GM23338 (cell line): ENCODE data around the gene RIT2. TPM values are rescaled to one million over a fixed set of nuclear protein-coding genes. Genes with fewer than 3 reads are reported as not detected.

Experiments used
- ATAC-seq: fragments of 200-7000 bp; cut with Tn5 transposase; 3 replicates; pipeline ENCODE4 v1.9.1; 2020
- DNase-seq: peaks from one replicate; pipeline ENCODE4 v3.0.0-alpha.2; 2015; ENCODE audit warnings: low spot score
- H2AFZ ChIP-seq: fragments of 200-600 bp; sonication (generic); 2 replicates; pipeline ENCODE4 v1.8.0; 2016; ENCODE audit warnings: antibody characterized with exemption, mild to moderate bottlenecking, moderate library complexity
- H3F3A ChIP-seq: fragments of 200-600 bp; sonication (generic); replicated peaks from 2 replicates; pipeline ENCODE4 v1.8.0; 2017; ENCODE audit warnings: antibody characterized with exemption, mixed run types, low read depth
- H3K27ac ChIP-seq: fragments of 200-600 bp; sonication (generic); 2 replicates; pipeline ENCODE4 v1.6.1; 2016; ENCODE audit warnings: low read depth
- H3K27me3 ChIP-seq: fragments of 200-600 bp; sonication (generic); 2 replicates; pipeline ENCODE4 v1.8.0; 2016; ENCODE audit warnings: mild to moderate bottlenecking, mixed run types, moderate library complexity; ENCODE audit not compliant: insufficient read depth
- H3K36me3 ChIP-seq: fragments of 200-600 bp; sonication (generic); 2 replicates; pipeline ENCODE4 v1.8.0; 2016; ENCODE audit warnings: mild to moderate bottlenecking; ENCODE audit not compliant: insufficient read depth
- H3K4me1 ChIP-seq: fragments of 200-600 bp; sonication (generic); 2 replicates; pipeline ENCODE4 v1.8.0; 2016; ENCODE audit warnings: mild to moderate bottlenecking, moderate library complexity; ENCODE audit not compliant: insufficient read depth
- H3K4me2 ChIP-seq: fragments of 200-600 bp; sonication (generic); 2 replicates; pipeline ENCODE4 v1.7.1; 2017; ENCODE audit warnings: mixed run types
- H3K4me3 ChIP-seq: fragments of 200-600 bp; sonication (generic); 2 replicates; pipeline ENCODE4 v1.6.1; 2016; ENCODE audit warnings: mixed run types
- H3K79me2 ChIP-seq: fragments of 200-600 bp; sonication (generic); replicated peaks from 2 replicates; pipeline ENCODE4 v1.8.0; 2017; ENCODE audit warnings: mild to moderate bottlenecking; ENCODE audit not compliant: insufficient read depth
- H3K9me2 ChIP-seq: fragments of 200-600 bp; sonication (generic); 2 replicates; pipeline ENCODE4 v1.8.0; 2017; ENCODE audit not compliant: insufficient read depth
- H4K20me1 ChIP-seq: fragments of 200-600 bp; sonication (generic); replicated peaks from 2 replicates; pipeline ENCODE4 v1.8.0; 2017; ENCODE audit warnings: mild to moderate bottlenecking; ENCODE audit not compliant: insufficient read depth
- H3K27ac Mint-ChIP-seq: 2 replicates; pipeline ENCODE4 v1.8.0; 2020; ENCODE audit warnings: inconsistent platforms, mild to moderate bottlenecking, moderate library complexity, mixed read lengths
- H3K27me3 Mint-ChIP-seq: 3 replicates; pipeline ENCODE4 v1.8.0; 2022; ENCODE audit warnings: low read depth, mild to moderate bottlenecking, moderate library complexity, mixed read lengths, inconsistent platforms; ENCODE audit not compliant: insufficient read depth, poor library complexity
- H3K36me3 Mint-ChIP-seq: 3 replicates; pipeline ENCODE4 v1.8.0; 2021; ENCODE audit warnings: low read depth, mild to moderate bottlenecking, inconsistent platforms, moderate library complexity, mixed read lengths
- H3K4me1 Mint-ChIP-seq: 3 replicates; pipeline ENCODE4 v1.8.0; 2020; ENCODE audit warnings: mild to moderate bottlenecking, inconsistent platforms, mixed read lengths
- H3K4me3 Mint-ChIP-seq: 3 replicates; pipeline ENCODE4 v1.8.0; 2021; ENCODE audit warnings: moderate library complexity, mild to moderate bottlenecking, inconsistent platforms, mixed read lengths
- H3K9me3 Mint-ChIP-seq: 3 replicates; pipeline ENCODE4 v1.8.0; 2020; ENCODE audit warnings: moderate library complexity, mild to moderate bottlenecking, inconsistent platforms, mixed read lengths
- CREB1 ChIP-seq: fragments of 250-450 bp; sonication (Bioruptor Pico); IDR thresholded peaks from 2 replicates; pipeline ENCODE4 v1.5.0; 2020; ENCODE audit warnings: low read depth, mild to moderate bottlenecking, moderate library complexity
- EZH2phosphoT487 ChIP-seq: fragments of 200-600 bp; sonication (generic); IDR thresholded peaks from one replicate; pipeline ENCODE4 v1.8.1; 2018; ENCODE audit warnings: antibody characterized with exemption; ENCODE audit not compliant: unreplicated experiment
- JUNB ChIP-seq: IDR thresholded peaks from one replicate; pipeline ENCODE4 v1.6.1; 2016; ENCODE audit warnings: antibody characterized with exemption; ENCODE audit not compliant: unreplicated experiment
- NANOG ChIP-seq: IDR thresholded peaks from 2 replicates; pipeline ENCODE4 v1.6.1; 2016; ENCODE audit warnings: antibody characterized with exemption, borderline replicate concordance
- POLR2AphosphoS5 ChIP-seq: IDR thresholded peaks from 2 replicates; pipeline ENCODE4 v1.6.1; 2016; ENCODE audit warnings: antibody characterized with exemption, low read depth
- STAT1 ChIP-seq: IDR thresholded peaks from one replicate; pipeline ENCODE4 v1.6.1; 2016; ENCODE audit warnings: antibody characterized with exemption; ENCODE audit not compliant: unreplicated experiment
- ZNF331 ChIP-seq: fragments of 250-450 bp; sonication (Bioruptor Pico); IDR thresholded peaks from 2 replicates; pipeline ENCODE4 v1.5.0; 2020; ENCODE audit warnings: low read depth, mild to moderate bottlenecking, moderate library complexity
- polyA plus RNA-seq: library from polyadenylated mRNA; unstranded; fragments of >200 nt; fragmentation: Nextera tagmentation; extraction: Ambion mirVana; gene quantifications from 2 replicates; pipeline ENCODE4 v1.2.1, GENCODE V29; 2016
- total RNA-seq: library from RNA; depleted of rRNA; stranded (reverse); fragments of >200 nt; shearing (Covaris generic); gene quantifications from 2 replicates; pipeline ENCODE4 v1.2.3, GENCODE V29; 2014
- TF ChIP-seq, protein P1 (sequence below): fragments of 250-450 bp; sonication (Bioruptor Pico); IDR thresholded peaks from 2 replicates; pipeline ENCODE4 v1.5.0; 2020; ENCODE audit warnings: mild to moderate bottlenecking, moderate library complexity
- TF ChIP-seq, protein P2 (sequence below): IDR thresholded peaks from one replicate; pipeline ENCODE4 v1.6.1; 2018; ENCODE audit warnings: antibody characterized with exemption; ENCODE audit not compliant: unreplicated experiment

The RIT2 gene
- total and polyA plus RNA-seq, 2 experiments from 2014 or later: 1.9 to 8.8 TPM

GRCh38 chr18:42706618-42707017, 408.9 kb downstream of the RIT2 start:
- Histone ChIP-seq H3K9me2 (no peaks in the 10 kb centered on the region), H3K4me3 (no peak overlapping the region), H3K27me3 (no peaks in the 10 kb centered on the region), H3K4me2 (no peak overlapping the region), H3K27ac (no peak overlapping the region), H3K36me3 (no peaks in the 10 kb centered on the region), H3F3A (no peaks in the 10 kb centered on the region), H3K79me2 (no peaks in the 10 kb centered on the region), H4K20me1 (no peaks in the 10 kb centered on the region), H2AFZ (peak overlapping the region; percentile 97), H3K4me1 (peaks cover 9% of the 10 kb centered on the region; the same call in 1 of the 2 replicates)
- ATAC-seq (peak; percentile 52), DNase-seq (peak; percentile 39)
- Mint-ChIP-seq H3K27me3 (no peaks in the 10 kb centered on the region), H3K36me3 (no peaks in the 10 kb centered on the region), H3K4me3 (no peak overlapping the region), H3K27ac (peak overlapping the region; percentile 56; the same call in 1 of the 2 replicates), H3K4me1 (peaks cover 5% of the 10 kb centered on the region; the same call in 2 of the 3 replicates), H3K9me3 (no peaks in the 10 kb centered on the region)
- TF ChIP-seq NANOG (no peak), ZNF331 (no peak), EZH2phosphoT487 (no peak), CREB1 (CRISPR knock-in tag) (no peak), JUNB (no peak), POLR2AphosphoS5 (no peak), STAT1 (no peak)
- TF ChIP-seq, protein P1, sequence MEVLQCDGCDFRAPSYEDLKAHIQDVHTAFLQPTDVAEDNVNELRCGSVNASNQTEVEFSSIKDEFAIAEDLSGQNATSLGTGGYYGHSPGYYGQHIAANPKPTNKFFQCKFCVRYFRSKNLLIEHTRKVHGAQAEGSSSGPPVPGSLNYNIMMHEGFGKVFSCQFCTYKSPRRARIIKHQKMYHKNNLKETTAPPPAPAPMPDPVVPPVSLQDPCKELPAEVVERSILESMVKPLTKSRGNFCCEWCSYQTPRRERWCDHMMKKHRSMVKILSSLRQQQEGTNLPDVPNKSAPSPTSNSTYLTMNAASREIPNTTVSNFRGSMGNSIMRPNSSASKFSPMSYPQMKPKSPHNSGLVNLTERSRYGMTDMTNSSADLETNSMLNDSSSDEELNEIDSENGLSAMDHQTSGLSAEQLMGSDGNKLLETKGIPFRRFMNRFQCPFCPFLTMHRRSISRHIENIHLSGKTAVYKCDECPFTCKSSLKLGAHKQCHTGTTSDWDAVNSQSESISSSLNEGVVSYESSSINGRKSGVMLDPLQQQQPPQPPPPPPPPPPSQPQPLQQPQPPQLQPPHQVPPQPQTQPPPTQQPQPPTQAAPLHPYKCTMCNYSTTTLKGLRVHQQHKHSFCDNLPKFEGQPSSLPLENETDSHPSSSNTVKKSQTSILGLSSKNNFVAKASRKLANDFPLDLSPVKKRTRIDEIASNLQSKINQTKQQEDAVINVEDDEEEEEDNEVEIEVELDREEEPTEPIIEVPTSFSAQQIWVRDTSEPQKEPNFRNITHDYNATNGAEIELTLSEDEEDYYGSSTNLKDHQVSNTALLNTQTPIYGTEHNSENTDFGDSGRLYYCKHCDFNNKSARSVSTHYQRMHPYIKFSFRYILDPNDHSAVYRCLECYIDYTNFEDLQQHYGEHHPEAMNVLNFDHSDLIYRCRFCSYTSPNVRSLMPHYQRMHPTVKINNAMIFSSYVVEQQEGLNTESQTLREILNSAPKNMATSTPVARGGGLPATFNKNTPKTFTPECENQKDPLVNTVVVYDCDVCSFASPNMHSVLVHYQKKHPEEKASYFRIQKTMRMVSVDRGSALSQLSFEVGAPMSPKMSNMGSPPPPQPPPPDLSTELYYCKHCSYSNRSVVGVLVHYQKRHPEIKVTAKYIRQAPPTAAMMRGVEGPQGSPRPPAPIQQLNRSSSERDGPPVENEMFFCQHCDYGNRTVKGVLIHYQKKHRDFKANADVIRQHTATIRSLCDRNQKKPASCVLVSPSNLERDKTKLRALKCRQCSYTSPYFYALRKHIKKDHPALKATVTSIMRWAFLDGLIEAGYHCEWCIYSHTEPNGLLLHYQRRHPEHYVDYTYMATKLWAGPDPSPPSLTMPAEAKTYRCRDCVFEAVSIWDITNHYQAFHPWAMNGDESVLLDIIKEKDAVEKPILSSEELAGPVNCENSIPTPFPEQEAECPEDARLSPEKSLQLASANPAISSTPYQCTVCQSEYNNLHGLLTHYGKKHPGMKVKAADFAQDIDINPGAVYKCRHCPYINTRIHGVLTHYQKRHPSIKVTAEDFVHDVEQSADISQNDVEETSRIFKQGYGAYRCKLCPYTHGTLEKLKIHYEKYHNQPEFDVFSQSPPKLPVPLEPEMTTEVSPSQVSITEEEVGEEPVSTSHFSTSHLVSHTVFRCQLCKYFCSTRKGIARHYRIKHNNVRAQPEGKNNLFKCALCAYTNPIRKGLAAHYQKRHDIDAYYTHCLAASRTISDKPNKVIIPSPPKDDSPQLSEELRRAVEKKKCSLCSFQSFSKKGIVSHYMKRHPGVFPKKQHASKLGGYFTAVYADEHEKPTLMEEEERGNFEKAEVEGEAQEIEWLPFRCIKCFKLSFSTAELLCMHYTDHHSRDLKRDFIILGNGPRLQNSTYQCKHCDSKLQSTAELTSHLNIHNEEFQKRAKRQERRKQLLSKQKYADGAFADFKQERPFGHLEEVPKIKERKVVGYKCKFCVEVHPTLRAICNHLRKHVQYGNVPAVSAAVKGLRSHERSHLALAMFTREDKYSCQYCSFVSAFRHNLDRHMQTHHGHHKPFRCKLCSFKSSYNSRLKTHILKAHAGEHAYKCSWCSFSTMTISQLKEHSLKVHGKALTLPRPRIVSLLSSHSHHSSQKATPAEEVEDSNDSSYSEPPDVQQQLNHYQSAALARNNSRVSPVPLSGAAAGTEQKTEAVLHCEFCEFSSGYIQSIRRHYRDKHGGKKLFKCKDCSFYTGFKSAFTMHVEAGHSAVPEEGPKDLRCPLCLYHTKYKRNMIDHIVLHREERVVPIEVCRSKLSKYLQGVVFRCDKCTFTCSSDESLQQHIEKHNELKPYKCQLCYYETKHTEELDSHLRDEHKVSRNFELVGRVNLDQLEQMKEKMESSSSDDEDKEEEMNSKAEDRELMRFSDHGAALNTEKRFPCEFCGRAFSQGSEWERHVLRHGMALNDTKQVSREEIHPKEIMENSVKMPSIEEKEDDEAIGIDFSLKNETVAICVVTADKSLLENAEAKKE (CRISPR knock-in tag): no peak
- TF ChIP-seq, protein P2, sequence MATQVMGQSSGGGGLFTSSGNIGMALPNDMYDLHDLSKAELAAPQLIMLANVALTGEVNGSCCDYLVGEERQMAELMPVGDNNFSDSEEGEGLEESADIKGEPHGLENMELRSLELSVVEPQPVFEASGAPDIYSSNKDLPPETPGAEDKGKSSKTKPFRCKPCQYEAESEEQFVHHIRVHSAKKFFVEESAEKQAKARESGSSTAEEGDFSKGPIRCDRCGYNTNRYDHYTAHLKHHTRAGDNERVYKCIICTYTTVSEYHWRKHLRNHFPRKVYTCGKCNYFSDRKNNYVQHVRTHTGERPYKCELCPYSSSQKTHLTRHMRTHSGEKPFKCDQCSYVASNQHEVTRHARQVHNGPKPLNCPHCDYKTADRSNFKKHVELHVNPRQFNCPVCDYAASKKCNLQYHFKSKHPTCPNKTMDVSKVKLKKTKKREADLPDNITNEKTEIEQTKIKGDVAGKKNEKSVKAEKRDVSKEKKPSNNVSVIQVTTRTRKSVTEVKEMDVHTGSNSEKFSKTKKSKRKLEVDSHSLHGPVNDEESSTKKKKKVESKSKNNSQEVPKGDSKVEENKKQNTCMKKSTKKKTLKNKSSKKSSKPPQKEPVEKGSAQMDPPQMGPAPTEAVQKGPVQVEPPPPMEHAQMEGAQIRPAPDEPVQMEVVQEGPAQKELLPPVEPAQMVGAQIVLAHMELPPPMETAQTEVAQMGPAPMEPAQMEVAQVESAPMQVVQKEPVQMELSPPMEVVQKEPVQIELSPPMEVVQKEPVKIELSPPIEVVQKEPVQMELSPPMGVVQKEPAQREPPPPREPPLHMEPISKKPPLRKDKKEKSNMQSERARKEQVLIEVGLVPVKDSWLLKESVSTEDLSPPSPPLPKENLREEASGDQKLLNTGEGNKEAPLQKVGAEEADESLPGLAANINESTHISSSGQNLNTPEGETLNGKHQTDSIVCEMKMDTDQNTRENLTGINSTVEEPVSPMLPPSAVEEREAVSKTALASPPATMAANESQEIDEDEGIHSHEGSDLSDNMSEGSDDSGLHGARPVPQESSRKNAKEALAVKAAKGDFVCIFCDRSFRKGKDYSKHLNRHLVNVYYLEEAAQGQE: no peak
